ENCODE results near the gene RNASE1.

DNA sequence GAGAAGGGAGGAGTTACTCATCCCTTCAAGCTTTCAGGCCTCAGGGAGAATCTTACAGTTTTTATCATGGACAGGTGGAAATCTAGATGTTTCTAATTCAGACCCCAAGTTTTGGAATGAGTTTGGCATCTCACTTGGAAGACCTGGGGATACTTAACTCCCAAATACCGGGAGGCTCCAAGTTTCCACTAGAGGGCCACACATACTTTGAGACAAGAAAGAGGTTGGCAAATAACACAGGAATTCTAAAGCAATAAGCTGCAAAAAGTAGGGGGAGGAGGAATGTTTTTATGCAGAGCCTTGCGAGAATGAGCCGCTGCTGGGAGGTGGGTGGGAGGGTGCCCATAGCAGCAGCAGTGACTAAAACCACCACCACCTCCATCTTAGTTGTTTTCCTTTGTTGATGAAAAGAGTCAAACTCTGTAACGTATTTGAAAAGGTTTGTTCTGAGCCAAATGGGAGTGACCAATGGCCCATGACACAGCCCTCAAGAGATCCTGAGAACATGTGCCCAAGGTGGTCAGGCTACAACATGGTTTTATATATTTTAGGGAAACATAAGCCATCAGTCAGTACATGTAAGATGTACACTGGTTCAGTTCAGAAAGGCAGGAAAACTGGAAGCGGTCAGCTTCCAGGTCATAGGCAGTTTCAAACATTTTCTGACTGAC, 34.2 kb upstream of the RNASE1 start:
- TF ChIP-seq CTCF (IDR thresholded peaks at IDR 0.05): peak in 1 of 4 experiments; percentile 20
- TF ChIP-seq POLR2A (IDR thresholded peaks at IDR 0.05): no peak

All from uterus (tissue), 2 donors.